GM18508 (cell line): ENCODE data around the gene EEF1AKMT2.

Source experiments
- ATAC-seq: cut with Tn5 transposase; IDR thresholded peaks from one replicate; pipeline ENCODE4 v1.9.1; 2021; ENCODE audit warnings: moderate number of reproducible peaks; ENCODE audit not compliant: insufficient read depth, unreplicated experiment

EEF1AKMT2 gene

DNA sequence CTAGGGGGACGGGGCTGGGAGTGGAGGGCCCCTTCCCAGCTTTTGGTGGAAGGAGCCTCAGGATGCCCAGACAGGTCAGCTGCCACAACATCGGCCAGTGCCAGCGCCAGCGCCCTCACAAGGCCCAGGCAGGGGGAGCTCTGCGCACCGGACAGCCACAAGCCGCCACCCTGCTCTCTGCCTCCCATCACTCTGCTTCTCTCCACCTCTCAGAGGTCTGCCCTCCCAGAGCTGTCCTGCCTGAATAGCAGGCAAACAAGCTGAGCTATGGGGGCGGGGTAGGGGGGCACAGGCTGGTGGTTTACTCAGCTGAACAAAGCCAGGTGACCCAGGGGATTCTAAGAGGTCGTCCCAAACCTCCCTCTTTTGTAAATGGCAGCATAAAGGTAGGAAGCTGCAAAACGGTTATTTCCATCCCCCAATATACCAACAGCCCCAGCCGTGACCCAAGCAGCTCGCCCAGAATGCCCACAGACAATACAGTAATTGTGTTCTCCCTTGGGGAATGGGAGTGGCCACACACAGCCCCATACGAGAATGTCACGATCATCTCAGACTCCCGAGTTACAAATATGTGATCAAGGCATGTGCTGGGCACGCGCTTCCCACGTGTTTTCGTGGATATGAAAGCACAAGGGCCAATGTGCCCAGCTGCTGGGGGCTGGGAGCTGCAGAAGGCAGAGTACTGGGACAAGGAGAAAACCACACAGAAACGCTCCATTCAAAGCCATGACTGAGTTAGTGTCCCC is 67.2 kb downstream of the EEF1AKMT2 start:
- ATAC-seq: no peak

DNA sequence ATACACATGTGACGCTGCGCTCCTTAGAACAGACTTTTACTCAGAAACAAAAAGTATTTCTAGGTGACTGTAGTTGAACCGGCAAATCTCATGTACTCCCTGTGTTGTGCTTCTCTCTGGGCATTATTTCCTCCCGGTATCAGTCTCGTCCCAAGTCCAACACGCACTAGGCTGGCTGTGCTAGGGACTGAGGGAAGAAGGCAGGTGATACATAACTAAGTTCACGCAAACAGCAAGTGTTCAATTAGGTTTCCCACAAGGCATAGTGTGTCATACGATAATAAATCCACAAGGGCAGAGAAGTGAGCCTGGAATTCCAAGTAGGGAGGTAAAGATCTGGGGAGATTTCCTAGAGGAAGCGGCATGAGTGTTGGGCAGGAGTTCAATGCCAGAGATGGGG is 67.9 kb downstream of the EEF1AKMT2 start:
- no peak for ATAC-seq

DNA sequence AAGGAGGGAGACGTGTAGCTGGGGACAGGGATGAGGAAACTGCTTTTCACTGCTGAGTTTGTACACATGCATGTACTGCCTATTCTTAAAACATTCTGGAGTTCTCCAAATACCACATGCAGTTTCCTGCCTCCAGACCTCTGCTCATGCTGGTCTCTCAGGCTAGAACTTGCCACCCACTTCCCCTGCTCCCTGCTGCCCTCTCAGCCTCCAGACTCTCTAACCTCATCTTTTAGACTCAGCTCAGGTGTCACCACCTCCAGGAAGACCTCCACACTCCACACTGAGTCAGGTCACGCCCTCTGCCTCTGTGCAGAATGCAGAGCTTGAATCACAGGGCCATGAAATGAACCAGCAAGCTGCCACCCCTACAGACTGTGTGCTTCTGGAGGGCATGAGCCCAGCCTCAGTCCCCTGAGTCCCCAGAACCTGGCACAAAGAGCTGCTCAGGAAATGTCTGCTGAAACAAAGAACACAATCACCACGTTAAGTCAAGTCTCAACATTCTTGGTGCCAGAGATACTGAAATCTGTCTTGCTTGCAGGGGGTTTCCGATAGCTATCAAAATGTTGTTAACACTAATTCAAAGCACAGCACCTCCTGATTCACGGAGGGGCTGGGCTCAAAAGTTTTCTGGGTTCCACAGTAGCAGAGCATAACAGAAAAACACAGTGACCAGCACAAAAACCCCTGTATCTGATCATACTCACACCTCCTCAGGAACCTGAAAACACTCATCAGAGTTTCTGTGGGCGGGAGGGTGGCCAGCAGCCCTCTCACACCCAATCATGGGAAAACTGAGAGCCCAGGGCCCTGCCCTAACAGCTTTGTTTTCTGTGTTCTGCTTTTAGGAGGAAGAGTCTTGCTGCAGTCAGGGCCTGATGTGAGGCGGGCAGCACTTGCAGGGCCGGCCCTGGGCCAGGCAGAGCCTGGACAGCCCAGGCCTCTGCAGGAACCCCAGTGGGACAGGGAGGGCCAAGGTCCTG is 68.6 kb downstream of the EEF1AKMT2 start:
- ATAC-seq: peak; percentile 39

- ATAC-seq: no peak
These were observed 70.2 kb downstream of the EEF1AKMT2 start for GRCh38 chr10:124721330-124722045.

DNA sequence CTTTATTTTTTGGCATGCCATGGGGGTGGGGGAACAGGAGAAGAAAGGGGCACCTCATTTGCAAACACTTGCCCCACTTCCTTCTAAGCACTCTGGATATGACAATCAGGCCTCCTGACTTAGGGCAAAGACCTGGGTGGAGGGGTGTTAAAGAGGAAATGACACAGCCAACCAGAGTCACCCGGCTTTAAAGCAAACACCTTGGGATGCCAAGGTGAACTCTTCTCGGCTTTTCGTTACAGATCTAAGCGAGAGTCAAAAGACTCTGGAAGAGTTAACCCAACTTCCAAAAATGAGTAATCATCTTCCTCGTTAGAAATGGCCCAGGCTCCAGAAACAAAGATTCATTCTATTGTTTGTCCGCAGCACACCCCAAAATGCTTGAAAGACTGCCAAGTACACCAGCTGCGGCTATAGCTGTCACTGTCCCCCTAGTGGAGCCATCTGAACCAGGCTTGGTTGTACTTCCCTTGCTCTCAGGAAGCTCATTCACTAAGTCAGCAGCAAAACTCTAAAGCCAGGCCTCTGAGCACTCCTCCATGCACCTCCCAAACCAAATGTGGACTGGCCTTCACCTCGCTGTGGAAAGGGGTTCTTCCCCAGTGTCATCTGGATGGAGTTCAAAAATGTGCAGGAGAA is 72.4 kb downstream of the EEF1AKMT2 start:
- no peak for ATAC-seq

- peak; percentile 52 for ATAC-seq
These were observed 73.6 kb downstream of the EEF1AKMT2 start for GRCh38 chr10:124717911-124718741.

- ATAC-seq: no peak
These were observed 74.5 kb downstream of the EEF1AKMT2 start for GRCh38 chr10:124717041-124717757.

DNA sequence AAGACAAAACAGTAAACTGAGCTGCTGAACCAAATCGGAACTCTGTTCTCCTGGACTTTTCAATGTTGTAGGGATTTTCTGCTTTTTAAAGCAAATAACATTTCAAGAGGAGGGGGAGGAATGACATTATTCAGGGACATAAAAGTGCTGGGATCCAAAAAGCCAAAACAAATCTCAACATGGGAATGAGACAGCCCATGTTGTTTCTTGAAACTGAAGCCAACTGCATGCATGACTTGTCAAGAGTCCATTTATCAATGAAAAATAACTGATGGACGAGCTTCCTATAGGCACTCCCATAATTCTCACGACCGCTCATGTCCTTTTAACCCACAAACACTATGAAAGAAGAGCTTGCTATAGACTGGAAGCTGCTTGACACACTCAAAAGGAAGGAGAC is 75.3 kb downstream of the EEF1AKMT2 start:
- no peak for ATAC-seq

DNA sequence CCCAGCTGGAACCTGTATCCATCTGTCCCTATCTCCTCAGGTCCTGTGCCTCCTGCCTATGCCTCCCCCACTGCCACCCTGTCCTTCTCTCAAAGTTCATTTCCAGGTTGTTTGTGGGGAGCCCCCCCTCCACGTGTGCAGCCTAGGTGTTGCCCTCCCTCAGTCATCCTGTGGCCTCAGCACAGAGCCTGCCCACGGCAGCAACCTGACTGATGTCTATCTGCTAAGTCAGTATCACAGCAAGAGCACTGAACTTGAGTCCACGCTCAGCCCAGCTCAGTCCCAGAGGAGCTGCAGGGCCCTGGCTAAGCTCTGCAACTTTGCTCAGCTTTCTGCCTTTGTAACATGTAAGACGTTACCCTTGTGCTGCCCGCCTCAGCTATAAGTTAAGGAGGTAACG is 76.2 kb downstream of the EEF1AKMT2 start:
- ATAC-seq: no peak

GRCh38 chr10:124713679-124714255 is 77.9 kb downstream of the EEF1AKMT2 start:
- no peak for ATAC-seq

- ATAC-seq: no peak
These were observed 78.8 kb downstream of the EEF1AKMT2 start for GRCh38 chr10:124712704-124713407.

GRCh38 chr10:124711145-124711544 is 80.5 kb downstream of the EEF1AKMT2 start:
- ATAC-seq: no peak

DNA sequence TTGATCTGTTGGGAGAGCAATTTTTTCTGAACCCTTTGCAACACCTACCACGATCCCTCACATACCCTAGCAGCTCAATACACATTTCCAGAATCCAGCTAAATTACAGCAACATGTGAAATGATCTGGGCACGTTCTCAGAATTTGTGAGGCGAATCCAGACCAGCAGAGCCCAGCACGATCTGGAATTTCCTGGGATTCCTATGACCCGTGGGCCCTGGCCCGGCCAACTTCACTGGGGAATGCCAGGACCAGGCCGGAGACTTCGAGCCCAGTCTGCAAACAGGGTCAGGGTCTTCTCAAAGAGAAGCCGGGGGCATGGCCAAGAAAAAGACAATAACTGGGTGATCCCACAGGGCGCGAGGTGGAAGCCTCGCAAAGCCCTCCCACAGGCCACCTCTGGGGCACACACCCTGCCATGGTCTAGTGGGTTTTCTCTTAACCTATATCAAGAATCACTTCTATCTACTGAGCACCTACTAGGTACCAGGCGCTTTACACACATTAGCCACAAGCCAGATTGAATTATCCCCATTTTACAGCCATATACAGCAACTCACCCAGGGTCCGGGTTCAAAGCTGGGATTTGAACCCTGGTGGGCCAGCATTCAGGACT is 81.3 kb downstream of the EEF1AKMT2 start:
- ATAC-seq: no peak

DNA sequence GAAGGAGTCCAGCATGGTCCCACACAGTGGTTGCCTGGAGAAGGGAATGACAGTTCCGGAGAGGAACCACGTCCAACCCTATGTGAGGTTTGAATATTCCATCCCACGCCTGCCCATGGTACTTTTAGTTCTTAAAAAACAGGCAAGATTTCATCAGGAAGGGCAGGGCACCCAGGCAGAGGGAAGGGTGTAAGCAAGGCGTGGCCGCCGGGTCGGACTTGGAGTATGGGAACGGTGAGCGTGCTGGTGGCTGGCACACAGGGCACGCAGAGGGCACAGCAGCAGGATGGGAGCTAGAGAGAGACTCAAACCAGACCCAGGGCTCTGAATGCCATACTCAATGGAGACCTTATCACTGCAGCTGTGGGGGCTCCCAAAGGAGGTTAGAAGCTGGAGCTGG is 81.8 kb downstream of the EEF1AKMT2 start:
- no peak for ATAC-seq

- no peak for ATAC-seq
These were observed 82.7 kb downstream of the EEF1AKMT2 start for GRCh38 chr10:124708922-124709520.

GRCh38 chr10:124708246-124708779 is 83.4 kb downstream of the EEF1AKMT2 start:
- ATAC-seq: no peak
